Measurements from ENCODE around the gene TMEM120A. TPM values are rescaled to one million over a fixed set of nuclear protein-coding genes. Genes with fewer than 3 reads are reported as not detected.
"Not testable (repeated sequence)": the region's sequence is repeated elsewhere in the genome, so short reads cannot be mapped to it uniquely, and the experiment has no call there.

The TMEM120A gene
- total and polyA plus RNA-seq, 2 experiments from 2014 or later: 50.7 to 91.1 TPM

- Histone ChIP-seq H3K36me3 (replicated peaks; ENCODE audit: insufficient read depth, low read depth) (no peaks in the 10 kb centered on the region), H3K27ac (no peak overlapping the region), H3K4me1 (ENCODE audit: insufficient read depth) (no peaks in the 10 kb centered on the region), H3K27me3 (no peaks in the 10 kb centered on the region), H2AFZ (no peak overlapping the region), H3K4me2 (no peak overlapping the region), H3K4me3 (no peak overlapping the region), H3K9me3 (ENCODE audit: low read depth) (no peaks in the 10 kb centered on the region), H3K79me2 (no peaks in the 10 kb centered on the region), H3K9me2 (replicated peaks; ENCODE audit: insufficient read depth) (no peaks in the 10 kb centered on the region), H4K20me1 (ENCODE audit: insufficient read depth, poor library complexity, severe bottlenecking) (no peaks in the 10 kb centered on the region)
- TF ChIP-seq EZH2 (IDR thresholded peaks at IDR 0.05; ENCODE audit: borderline replicate concordance): no peak
- TF ChIP-seq CTCF (IDR thresholded peaks at IDR 0.05; ENCODE audit: poor library complexity): no peak
- no peak for TF ChIP-seq EZH2phosphoT487 (IDR thresholded peaks at IDR 0.05; ENCODE audit: low read depth, severe bottlenecking, unreplicated experiment)
- 88% methylated on average over 1 of the region's 1 CpG for WGBS (ENCODE audit: low lambda C conversion rate, missing lambda C conversion rate)
- no peak for DNase-seq (ENCODE audit: low spot score)
These were observed 37.6 kb upstream of the TMEM120A start for GRCh38 chr7:76031964-76032363.

- not testable (repeated sequence) for H3K9me3 ChIP-seq (ENCODE audit: low read depth); H4K20me1 ChIP-seq (ENCODE audit: insufficient read depth, poor library complexity, severe bottlenecking); H3K36me3 ChIP-seq (replicated peaks; ENCODE audit: insufficient read depth, low read depth); H3K4me1 ChIP-seq (ENCODE audit: insufficient read depth); H3K27ac ChIP-seq; H2AFZ ChIP-seq; H3K79me2 ChIP-seq; DNase-seq (ENCODE audit: low spot score); H3K27me3 ChIP-seq; H3K4me3 ChIP-seq; H3K4me2 ChIP-seq; H3K9me2 ChIP-seq (replicated peaks; ENCODE audit: insufficient read depth)
- 96% methylated on average over 7 of the region's 7 CpGs for WGBS (ENCODE audit: low lambda C conversion rate, missing lambda C conversion rate)
These were observed 35.3 kb upstream of the TMEM120A start for GRCh38 chr7:76029682-76030081.

GRCh38 chr7:76023002-76023401, 28.6 kb upstream of the TMEM120A start:
- H3K36me3 ChIP-seq (replicated peaks; ENCODE audit: insufficient read depth, low read depth): peaks cover 2% of the 10 kb centered on the region
- DNase-seq (ENCODE audit: low spot score): no peak
- 67% methylated on average over 4 of the region's 4 CpGs for WGBS (ENCODE audit: low lambda C conversion rate, missing lambda C conversion rate)
- no peaks in the 10 kb centered on the region for H4K20me1 ChIP-seq (ENCODE audit: insufficient read depth, poor library complexity, severe bottlenecking)
- no peaks in the 10 kb centered on the region for H3K9me2 ChIP-seq (replicated peaks; ENCODE audit: insufficient read depth)
- H3K4me2 ChIP-seq: no peak overlapping the region
- no peaks in the 10 kb centered on the region for H3K79me2 ChIP-seq
- TF ChIP-seq EZH2 (IDR thresholded peaks at IDR 0.05; ENCODE audit: borderline replicate concordance): no peak
- TF ChIP-seq EZH2phosphoT487 (IDR thresholded peaks at IDR 0.05; ENCODE audit: low read depth, severe bottlenecking, unreplicated experiment): no peak
- TF ChIP-seq CTCF (IDR thresholded peaks at IDR 0.05; ENCODE audit: poor library complexity): no peak
- H3K4me3 ChIP-seq: no peak overlapping the region
- no peaks in the 10 kb centered on the region for H3K9me3 ChIP-seq (ENCODE audit: low read depth)
- no peak overlapping the region for H2AFZ ChIP-seq
- no peak overlapping the region for H3K27ac ChIP-seq
- H3K27me3 ChIP-seq: no peaks in the 10 kb centered on the region
- no peaks in the 10 kb centered on the region for H3K4me1 ChIP-seq (ENCODE audit: insufficient read depth)

- Histone ChIP-seq H3K4me1 (ENCODE audit: insufficient read depth) (no peaks in the 10 kb centered on the region), H3K27ac (no peak overlapping the region), H3K79me2 (no peaks in the 10 kb centered on the region), H3K4me2 (no peak overlapping the region), H3K9me2 (replicated peaks; ENCODE audit: insufficient read depth) (no peaks in the 10 kb centered on the region), H3K36me3 (replicated peaks; ENCODE audit: insufficient read depth, low read depth) (peaks cover 3% of the 10 kb centered on the region), H3K27me3 (no peaks in the 10 kb centered on the region), H3K4me3 (no peak overlapping the region), H2AFZ (no peak overlapping the region), H3K9me3 (ENCODE audit: low read depth) (no peaks in the 10 kb centered on the region), H4K20me1 (ENCODE audit: insufficient read depth, poor library complexity, severe bottlenecking) (no peaks in the 10 kb centered on the region)
- no peak for DNase-seq (ENCODE audit: low spot score)
- WGBS (ENCODE audit: low lambda C conversion rate, missing lambda C conversion rate): 97% methylated on average over 7 of the region's 7 CpGs
- TF ChIP-seq EZH2phosphoT487 (IDR thresholded peaks at IDR 0.05; ENCODE audit: low read depth, severe bottlenecking, unreplicated experiment) (no peak), EZH2 (IDR thresholded peaks at IDR 0.05; ENCODE audit: borderline replicate concordance) (no peak), CTCF (IDR thresholded peaks at IDR 0.05; ENCODE audit: poor library complexity) (no peak)
These were observed 27.8 kb upstream of the TMEM120A start for GRCh38 chr7:76022026-76022780.

All from hepatocyte (in vitro differentiated cells).